ENCODE data around the gene ATRX.
"Not testable (repeated sequence)": the region's sequence is repeated elsewhere in the genome, so short reads cannot be mapped to it uniquely, and the experiment has no call there.

Gene ATRX

DNA sequence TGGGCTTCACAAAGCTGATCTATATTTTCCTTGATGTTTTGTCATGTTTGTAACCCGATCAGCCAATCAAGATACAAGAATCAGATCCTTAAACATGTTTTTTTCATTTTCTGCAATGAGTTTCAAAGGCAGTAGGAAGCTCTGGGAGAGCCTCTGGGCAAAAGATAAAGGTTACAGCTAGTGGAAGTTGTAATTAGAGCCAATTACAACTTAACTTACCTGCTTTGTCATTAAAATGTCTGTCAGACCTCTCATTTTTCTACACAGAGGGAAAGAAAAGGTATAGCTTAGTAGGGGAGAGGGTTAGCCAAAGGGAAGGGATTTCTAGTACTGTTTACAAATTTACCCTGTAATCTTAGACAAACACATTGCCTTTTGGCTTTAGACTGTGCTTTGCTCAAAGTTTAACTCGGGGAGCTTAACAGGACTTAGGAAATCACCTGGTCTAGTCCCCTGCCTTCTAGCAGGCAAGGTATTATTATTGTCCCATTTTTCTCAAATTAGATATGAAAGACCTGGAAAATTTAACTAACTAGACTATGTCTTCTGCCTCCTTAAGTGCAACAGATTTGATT lies 283.0 kb downstream of the ATRX start:
- TF ChIP-seq, protein P1, sequence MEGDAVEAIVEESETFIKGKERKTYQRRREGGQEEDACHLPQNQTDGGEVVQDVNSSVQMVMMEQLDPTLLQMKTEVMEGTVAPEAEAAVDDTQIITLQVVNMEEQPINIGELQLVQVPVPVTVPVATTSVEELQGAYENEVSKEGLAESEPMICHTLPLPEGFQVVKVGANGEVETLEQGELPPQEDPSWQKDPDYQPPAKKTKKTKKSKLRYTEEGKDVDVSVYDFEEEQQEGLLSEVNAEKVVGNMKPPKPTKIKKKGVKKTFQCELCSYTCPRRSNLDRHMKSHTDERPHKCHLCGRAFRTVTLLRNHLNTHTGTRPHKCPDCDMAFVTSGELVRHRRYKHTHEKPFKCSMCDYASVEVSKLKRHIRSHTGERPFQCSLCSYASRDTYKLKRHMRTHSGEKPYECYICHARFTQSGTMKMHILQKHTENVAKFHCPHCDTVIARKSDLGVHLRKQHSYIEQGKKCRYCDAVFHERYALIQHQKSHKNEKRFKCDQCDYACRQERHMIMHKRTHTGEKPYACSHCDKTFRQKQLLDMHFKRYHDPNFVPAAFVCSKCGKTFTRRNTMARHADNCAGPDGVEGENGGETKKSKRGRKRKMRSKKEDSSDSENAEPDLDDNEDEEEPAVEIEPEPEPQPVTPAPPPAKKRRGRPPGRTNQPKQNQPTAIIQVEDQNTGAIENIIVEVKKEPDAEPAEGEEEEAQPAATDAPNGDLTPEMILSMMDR (IDR thresholded peaks at IDR 0.05; ENCODE audit: low read depth, low read length, missing control alignments): no peak

DNA sequence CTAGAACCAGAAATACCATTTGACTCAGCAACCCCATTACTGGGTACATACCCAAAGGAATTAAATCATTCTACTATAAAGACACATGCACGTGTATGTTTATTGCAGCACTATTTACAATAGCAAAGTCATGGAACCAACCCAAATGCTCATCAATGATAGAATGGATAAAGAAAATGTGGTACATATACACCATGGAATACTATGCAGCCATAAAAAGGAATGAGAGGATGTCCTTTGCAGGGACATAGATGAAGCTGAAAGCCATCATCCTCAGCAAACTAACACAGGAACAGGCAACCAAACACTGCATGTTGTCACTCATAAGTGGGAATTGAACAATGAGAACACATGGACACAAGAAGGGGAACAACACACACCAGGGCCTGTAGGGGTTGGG lies 285.9 kb downstream of the ATRX start:
- not testable (repeated sequence) for H3K4me3 ChIP-seq (replicated peaks; ENCODE audit: low read depth, low read length); DNase-seq (ENCODE audit: extremely low read depth, low read depth)

More for the DNA sequence above, 283.0 kb downstream of the ATRX start:
- DNase-seq (ENCODE audit: extremely low read depth, low read depth): no peak
- no peak overlapping the region for H3K4me3 ChIP-seq (replicated peaks; ENCODE audit: low read depth, low read length)

DNA sequence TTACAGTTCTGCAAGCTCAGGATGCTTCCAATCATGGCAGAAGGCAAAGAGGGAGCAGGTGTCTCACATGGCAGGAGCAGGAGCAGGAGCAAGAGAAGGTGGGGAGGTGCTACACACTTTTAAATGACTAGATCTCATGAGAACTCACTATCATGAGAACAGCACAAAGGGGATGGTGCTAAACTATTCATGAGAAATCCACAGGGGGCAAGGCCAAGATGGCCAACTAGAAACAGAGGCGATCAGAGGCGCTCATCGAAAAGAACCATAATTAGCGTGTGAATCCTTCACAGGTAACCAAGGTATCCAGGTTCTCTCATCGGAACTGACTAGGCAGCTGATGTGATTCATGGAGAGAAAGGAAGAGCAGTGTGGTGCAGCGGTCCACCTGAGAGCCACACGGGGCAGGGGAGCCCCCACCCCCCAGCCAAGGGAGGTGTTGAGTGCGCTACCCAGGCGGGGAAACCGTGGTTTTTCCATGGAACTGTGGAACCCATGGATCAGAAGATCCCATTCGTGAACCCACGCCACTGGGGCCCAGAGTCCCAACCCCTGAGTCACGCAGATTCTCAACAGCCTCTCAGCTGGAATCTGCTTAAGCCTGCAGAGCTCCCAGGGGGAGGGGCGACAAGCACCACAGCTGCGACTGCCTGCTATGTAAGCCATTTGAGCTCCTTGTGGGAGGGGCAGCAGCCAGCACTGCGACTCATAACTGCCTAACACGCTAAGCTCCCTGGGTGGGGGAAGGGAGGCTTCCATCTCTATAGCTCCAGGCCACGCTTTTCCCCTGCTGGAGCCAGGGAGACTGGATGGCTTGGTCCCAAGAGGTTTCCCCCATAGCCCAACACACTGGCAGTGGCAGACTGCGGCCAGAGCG lies 292.1 kb downstream of the ATRX start:
- DNase-seq (ENCODE audit: extremely low read depth, low read depth): peak; percentile 38
- no peak overlapping the region for H3K4me3 ChIP-seq (replicated peaks; ENCODE audit: low read depth, low read length)
- TF ChIP-seq, protein P1 (IDR thresholded peaks at IDR 0.05; ENCODE audit: low read depth, low read length, missing control alignments): no peak

DNA sequence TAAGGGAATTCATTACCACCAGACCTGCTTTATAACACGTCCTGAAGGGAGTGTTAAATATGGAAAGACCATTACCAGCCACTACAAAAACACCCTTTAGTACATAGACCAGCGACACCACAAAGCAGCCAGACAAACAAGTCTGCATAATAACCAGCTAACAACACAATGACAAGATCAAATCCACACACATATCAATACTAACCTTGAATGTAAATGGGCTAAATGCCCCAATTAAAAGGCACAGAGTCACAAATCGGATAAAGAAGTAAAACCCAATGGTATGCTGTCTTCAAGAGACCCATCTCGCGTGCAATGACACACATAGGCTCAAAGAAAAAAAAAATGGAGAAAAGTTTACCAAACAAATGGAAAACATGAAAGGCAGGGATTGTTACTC lies 302.0 kb downstream of the ATRX start:
- DNase-seq (ENCODE audit: extremely low read depth, low read depth): no peak
- no peak overlapping the region for H3K4me3 ChIP-seq (replicated peaks; ENCODE audit: low read depth, low read length)
- TF ChIP-seq, protein P1 (IDR thresholded peaks at IDR 0.05; ENCODE audit: low read depth, low read length, missing control alignments): no peak

DNA sequence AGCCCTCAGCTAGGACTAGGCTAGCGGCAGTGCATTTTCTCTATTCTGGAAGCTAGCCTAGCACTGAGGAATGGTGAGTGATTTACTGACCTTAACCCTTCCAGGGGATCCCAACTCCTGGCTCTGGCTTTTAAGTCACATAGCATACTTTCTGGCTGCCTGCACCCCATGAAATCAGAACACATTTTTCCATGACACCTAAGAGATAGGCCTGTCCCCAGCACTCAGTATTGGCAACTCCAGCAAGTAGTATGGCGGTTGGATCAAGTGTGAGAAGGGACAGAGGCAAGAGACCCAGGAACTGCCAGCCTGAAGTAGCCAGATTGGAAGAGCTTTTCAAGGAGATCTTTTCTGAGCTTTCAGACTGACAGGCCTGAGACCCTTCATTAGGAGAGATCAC lies 330.6 kb downstream of the ATRX start:
- no peak for DNase-seq (ENCODE audit: extremely low read depth, low read depth)
- H3K4me3 ChIP-seq (replicated peaks; ENCODE audit: low read depth, low read length): no peak overlapping the region
- TF ChIP-seq, protein P1 (IDR thresholded peaks at IDR 0.05; ENCODE audit: low read depth, low read length, missing control alignments): no peak

All from HFF-Myc (cell line).